Stomach (tissue), 4 donors: ENCODE results near the gene FAM131A.

Experiments used
- EP300 ChIP-seq: sonication (generic); formaldehyde crosslinking; IDR thresholded peaks from one replicate; pipeline ENCODE4 v1.6.1; 2017; ENCODE audit warnings: antibody characterized with exemption
- POLR2A ChIP-seq, 4 donors: fragments of 450-650 bp; IDR thresholded peaks; one replicate each; pipeline ENCODE4 v1.6.1; 2016; ENCODE audit warnings: antibody characterized with exemption in 4 of 4, control low read depth in 2 of 4, mild to moderate bottlenecking in 1 of 4, moderate library complexity in 1 of 4
- POLR2AphosphoS5 ChIP-seq, 3 donors: sonication (generic); formaldehyde crosslinking; IDR thresholded peaks; one replicate each; pipeline ENCODE4 v1.6.1; 2016; ENCODE audit warnings: antibody characterized with exemption in 3 of 3
- TF ChIP-seq, protein P1 (sequence below), 7 experiments: fragments of 450-650 bp in 4 of 7; fragments of 200-600 bp in 3 of 7; sonication (generic) in 3 of 7; IDR thresholded peaks; one replicate each; pipeline ENCODE4 v1.5.1; 2016 to 2019; ENCODE audit warnings: antibody characterized with exemption in 7 of 7, control low read depth in 2 of 7, mild to moderate bottlenecking in 1 of 7

GRCh38 chr3:184336547-184337398, 627 bp upstream of the FAM131A start:
- TF ChIP-seq, protein P1, sequence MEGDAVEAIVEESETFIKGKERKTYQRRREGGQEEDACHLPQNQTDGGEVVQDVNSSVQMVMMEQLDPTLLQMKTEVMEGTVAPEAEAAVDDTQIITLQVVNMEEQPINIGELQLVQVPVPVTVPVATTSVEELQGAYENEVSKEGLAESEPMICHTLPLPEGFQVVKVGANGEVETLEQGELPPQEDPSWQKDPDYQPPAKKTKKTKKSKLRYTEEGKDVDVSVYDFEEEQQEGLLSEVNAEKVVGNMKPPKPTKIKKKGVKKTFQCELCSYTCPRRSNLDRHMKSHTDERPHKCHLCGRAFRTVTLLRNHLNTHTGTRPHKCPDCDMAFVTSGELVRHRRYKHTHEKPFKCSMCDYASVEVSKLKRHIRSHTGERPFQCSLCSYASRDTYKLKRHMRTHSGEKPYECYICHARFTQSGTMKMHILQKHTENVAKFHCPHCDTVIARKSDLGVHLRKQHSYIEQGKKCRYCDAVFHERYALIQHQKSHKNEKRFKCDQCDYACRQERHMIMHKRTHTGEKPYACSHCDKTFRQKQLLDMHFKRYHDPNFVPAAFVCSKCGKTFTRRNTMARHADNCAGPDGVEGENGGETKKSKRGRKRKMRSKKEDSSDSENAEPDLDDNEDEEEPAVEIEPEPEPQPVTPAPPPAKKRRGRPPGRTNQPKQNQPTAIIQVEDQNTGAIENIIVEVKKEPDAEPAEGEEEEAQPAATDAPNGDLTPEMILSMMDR (IDR thresholded peaks at IDR 0.05), result no peak
- peak in 2 of 3 donors; percentile 48 to 63 for TF ChIP-seq POLR2AphosphoS5 (IDR thresholded peaks at IDR 0.05)
- TF ChIP-seq POLR2A (IDR thresholded peaks at IDR 0.05), result no peak
- TF ChIP-seq EP300, result no peak
